Adrenal gland (tissue), 5 donors: ENCODE measurements around the gene WBP1L.

ENCODE experiments used
- POLR2A ChIP-seq, 2 donors: fragments of 450-650 bp; IDR thresholded peaks; one replicate each; pipeline ENCODE4 v1.6.1; 2017; ENCODE audit warnings: antibody characterized with exemption in 2 of 2, mild to moderate bottlenecking in 2 of 2, moderate library complexity in 1 of 2
- TF ChIP-seq, protein P1 (sequence below), 6 experiments: fragments of 450-650 bp in 4 of 6; fragments of 200-600 bp in 2 of 6; sonication (generic) in 1 of 6; IDR thresholded peaks; 1 replicate in 5 of 6; 2 replicates in 1 of 6; pipeline versions ENCODE4 v1.5.1 to v1.8.0; 2016 to 2021; ENCODE audit warnings: antibody characterized with exemption in 6 of 6, mild to moderate bottlenecking in 2 of 6, moderate library complexity in 1 of 6
- donor health status: DM: no; HTN: no; CAD: no.

DNA sequence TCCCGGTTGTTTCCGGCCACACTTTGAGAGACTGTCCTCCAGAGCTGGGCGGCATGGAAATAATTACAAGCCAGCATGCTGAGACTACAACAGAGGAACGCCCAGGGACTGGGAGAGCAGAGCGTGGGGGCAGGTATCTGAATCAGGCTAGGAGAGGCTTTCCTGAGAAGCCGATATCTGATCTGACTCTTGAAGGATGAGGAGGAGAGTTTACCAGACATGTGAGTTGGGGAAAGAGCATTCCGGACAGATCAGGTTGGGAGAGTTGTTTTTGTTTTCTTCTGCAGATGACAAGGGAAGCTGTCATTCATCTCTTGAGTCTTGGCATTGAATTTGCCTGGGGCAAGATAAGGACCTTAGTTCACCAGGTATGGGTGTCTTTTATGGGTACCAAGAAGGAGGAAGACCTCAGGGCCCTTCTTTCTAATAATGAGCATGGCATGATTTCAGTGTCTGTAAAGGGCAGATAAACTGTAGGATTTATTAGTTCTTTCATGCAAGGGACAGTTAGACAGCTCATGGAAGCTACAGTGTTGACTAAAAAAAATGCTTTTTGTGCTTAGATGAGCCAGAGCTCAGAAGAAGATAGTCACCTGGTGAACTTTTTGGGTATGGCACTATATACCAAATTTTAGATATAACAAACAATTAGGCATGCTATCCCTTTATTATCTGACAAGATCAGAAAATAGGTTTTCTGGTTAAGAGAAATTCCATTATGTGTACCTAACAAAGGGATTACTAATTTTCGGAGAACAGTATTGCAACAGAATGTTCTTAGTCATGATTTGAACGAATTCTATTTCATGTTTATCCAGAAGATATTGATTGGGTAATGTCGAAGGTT, 36.2 kb downstream of the WBP1L start:
- TF ChIP-seq, protein P1, sequence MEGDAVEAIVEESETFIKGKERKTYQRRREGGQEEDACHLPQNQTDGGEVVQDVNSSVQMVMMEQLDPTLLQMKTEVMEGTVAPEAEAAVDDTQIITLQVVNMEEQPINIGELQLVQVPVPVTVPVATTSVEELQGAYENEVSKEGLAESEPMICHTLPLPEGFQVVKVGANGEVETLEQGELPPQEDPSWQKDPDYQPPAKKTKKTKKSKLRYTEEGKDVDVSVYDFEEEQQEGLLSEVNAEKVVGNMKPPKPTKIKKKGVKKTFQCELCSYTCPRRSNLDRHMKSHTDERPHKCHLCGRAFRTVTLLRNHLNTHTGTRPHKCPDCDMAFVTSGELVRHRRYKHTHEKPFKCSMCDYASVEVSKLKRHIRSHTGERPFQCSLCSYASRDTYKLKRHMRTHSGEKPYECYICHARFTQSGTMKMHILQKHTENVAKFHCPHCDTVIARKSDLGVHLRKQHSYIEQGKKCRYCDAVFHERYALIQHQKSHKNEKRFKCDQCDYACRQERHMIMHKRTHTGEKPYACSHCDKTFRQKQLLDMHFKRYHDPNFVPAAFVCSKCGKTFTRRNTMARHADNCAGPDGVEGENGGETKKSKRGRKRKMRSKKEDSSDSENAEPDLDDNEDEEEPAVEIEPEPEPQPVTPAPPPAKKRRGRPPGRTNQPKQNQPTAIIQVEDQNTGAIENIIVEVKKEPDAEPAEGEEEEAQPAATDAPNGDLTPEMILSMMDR (IDR thresholded peaks at IDR 0.05), result no peak
- TF ChIP-seq POLR2A (IDR thresholded peaks at IDR 0.05), result no peak
